GM12873 (cell line): ENCODE results near the gene RAB3GAP1.

Experiments used
- CTCF ChIP-seq: IDR thresholded peaks from 2 replicates; pipeline ENCODE4 v1.5.1; 2012; ENCODE audit warnings: low read depth, mild to moderate bottlenecking, moderate library complexity, low read length, control low read depth; ENCODE audit not compliant: insufficient read depth; ENCODE audit errors: missing control alignments

RAB3GAP1 gene

DNA sequence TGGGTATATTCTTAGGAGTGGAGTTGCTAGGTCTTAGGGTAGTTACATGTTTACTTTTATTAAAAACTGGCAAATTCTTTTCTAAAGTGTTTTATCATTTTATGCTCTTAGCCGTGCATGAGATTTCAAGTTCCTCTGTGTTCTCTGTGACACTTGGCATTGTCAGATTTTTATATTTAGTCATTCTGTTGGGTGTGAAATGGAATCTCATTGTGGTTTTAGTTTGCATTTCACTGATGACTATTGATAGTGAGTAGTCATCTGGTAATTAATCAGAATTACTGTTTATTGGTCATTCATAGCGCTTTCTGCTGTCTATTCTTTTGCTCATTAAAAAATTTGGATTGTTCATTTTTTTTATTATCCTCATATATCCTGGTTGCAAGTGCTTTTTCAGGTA, 34.1 kb downstream of the RAB3GAP1 start:
- no peak for TF ChIP-seq CTCF

GRCh38 chr2:135091681-135092080, 39.6 kb downstream of the RAB3GAP1 start:
- no peak for TF ChIP-seq CTCF

GRCh38 chr2:135093193-135093592, 41.1 kb downstream of the RAB3GAP1 start:
- TF ChIP-seq CTCF: no peak

GRCh38 chr2:135093670-135094330, 41.7 kb downstream of the RAB3GAP1 start:
- no peak for TF ChIP-seq CTCF

- no peak for TF ChIP-seq CTCF
Measured at GRCh38 chr2:135094508-135094907, 42.4 kb downstream of the RAB3GAP1 start.

DNA sequence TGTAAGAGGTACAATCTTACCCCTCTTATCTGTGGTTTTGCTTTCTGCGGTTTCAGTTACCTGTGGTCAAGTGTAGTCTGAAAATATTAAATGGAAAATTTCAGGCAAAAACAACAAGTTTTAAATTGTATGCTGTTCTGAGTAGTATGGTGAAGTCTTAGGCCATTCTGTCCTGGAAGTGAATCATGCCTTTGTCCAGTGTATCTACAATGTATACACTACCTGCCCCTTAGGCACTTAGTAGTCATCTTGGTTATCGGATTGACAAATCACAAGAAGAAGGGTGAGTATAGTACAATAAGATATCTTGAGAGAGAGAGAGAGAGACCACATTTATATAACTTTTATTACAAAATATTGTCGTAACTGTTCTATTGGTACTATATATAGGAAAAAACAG, 43.5 kb downstream of the RAB3GAP1 start:
- no peak for TF ChIP-seq CTCF

DNA sequence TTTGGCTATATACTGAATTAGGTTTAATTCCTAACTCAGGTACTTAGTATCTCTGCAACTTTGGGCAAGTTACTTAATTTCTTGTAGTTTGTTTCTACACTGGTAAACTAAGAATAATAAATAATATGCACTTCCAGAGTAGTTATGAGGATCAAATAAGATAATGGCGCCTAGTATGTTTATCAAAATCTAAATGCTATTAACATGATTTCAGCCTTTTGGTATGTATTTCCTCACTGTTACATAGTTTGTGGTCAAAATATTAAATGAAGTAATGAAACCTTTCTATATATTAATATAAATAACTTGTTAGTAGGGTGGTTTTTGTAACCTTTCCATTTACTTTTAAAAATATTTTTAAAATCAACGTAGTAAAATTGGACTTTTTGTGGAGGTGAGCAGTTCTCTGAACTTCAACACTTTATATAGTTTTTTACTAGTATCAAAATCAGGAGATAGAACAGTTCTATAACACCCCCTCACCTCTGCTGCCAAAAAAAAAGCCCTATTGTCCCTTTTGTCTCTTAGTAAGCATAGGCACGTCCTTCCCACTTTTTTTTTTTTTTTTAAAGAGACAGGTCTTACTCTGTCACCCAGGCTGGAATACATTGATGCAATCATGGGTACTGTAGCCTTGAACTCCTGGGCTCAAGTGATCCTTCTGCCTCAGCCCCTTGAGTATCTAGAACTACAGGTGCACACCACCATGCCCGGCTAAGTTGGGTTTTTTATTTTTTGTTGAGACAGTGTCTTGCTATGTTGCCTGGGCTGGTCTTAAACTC, 44.8 kb downstream of the RAB3GAP1 start:
- no peak for TF ChIP-seq CTCF
